Neutrophil (primary cell): ENCODE measurements around the gene CRAT.

Source experiments
- H3K27ac ChIP-seq: fragments of 200-600 bp; sonication (generic); 2 replicates; pipeline ENCODE4 v1.5.1; 2016; ENCODE audit warnings: mild to moderate bottlenecking, moderate library complexity
- H3K27me3 ChIP-seq: fragments of 200-600 bp; sonication (generic); 2 replicates; pipeline ENCODE4 v1.6.0; 2016; ENCODE audit warnings: mild to moderate bottlenecking
- H3K36me3 ChIP-seq: fragments of 200-600 bp; sonication (generic); 2 replicates; pipeline ENCODE4 v1.5.1; 2017
- H3K4me1 ChIP-seq, 2 experiments: fragments of 200-600 bp in 1 of 2; sonication (generic) in 1 of 2; 1 replicate in 1 of 2; 2 replicates in 1 of 2; pipeline versions ENCODE4 v1.5.1 to v1.6.1; 2013 to 2016; ENCODE audit warnings: low read depth in 1 of 2, low read length in 1 of 2, mild to moderate bottlenecking in 1 of 2, moderate library complexity in 1 of 2; ENCODE audit not compliant: control insufficient read depth in 1 of 2, insufficient read depth in 1 of 2
- H3K4me3 ChIP-seq, 2 experiments: fragments of 200-600 bp in 1 of 2; sonication (generic) in 1 of 2; 1 replicate in 1 of 2; 2 replicates in 1 of 2; pipeline ENCODE4 v1.5.1; 2013 to 2016; ENCODE audit warnings: low read depth in 1 of 2, low read length in 1 of 2, mild to moderate bottlenecking in 1 of 2, moderate library complexity in 1 of 2
- H3K9me3 ChIP-seq: fragments of 200-600 bp; sonication (generic); 2 replicates; pipeline ENCODE4 v1.5.1; 2016
- TF ChIP-seq, protein P1 (sequence below): fragments of 200-600 bp; sonication (generic); IDR thresholded peaks from 2 replicates; pipeline ENCODE4 v1.5.1; 2016; ENCODE audit warnings: antibody characterized with exemption

Gene CRAT

DNA sequence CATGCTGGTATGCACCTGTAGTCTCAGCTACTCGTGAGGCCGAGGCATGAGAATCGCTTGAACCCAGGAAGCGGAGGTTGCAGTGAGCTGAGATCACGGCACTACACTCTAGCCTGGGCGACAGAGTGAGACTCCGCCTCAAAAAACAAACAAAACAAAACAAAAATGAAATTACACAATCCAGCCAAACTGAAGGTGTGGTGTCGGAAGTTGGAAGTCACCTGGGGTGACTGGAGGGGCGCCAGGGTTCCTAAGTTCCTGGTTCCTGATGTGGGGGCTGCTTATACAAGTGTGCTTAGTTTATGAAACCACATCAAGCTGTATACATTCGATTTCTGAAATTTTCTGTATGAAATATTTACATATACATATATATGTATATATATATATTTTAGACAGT lies 33.4 kb downstream of the CRAT start:
- Histone ChIP-seq H3K9me3 (no peaks in the 10 kb centered on the region), H3K4me1 (peaks cover 18 to 21% of the 10 kb centered on the region in 2 experiments), H3K27me3 (no peaks in the 10 kb centered on the region), H3K27ac (no peak overlapping the region), H3K4me3 (no peak overlapping the region), H3K36me3 (no peaks in the 10 kb centered on the region)
- TF ChIP-seq, protein P1, sequence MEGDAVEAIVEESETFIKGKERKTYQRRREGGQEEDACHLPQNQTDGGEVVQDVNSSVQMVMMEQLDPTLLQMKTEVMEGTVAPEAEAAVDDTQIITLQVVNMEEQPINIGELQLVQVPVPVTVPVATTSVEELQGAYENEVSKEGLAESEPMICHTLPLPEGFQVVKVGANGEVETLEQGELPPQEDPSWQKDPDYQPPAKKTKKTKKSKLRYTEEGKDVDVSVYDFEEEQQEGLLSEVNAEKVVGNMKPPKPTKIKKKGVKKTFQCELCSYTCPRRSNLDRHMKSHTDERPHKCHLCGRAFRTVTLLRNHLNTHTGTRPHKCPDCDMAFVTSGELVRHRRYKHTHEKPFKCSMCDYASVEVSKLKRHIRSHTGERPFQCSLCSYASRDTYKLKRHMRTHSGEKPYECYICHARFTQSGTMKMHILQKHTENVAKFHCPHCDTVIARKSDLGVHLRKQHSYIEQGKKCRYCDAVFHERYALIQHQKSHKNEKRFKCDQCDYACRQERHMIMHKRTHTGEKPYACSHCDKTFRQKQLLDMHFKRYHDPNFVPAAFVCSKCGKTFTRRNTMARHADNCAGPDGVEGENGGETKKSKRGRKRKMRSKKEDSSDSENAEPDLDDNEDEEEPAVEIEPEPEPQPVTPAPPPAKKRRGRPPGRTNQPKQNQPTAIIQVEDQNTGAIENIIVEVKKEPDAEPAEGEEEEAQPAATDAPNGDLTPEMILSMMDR: no peak

DNA sequence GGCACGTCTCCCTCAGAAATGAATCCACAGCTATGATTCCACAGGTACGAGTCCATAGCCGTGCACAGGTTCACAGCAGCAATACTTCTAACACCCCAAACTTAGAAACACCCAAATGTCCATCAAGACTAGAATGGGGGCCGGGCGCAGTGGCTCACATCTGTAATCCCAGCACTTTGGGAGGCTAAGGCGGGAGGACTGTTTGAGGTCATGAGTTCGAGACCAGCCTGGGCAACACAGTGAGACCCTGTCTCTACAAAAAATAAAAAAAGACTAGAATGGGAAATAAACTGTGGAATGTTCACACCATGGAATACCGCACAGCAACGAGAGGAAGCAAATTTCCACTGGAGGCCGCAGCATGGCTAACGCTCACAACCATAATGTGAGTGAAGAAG lies 34.0 kb downstream of the CRAT start:
- H3K4me1 ChIP-seq: peaks cover 12 to 15% of the 10 kb centered on the region in 2 experiments
- H3K27me3 ChIP-seq: no peaks in the 10 kb centered on the region
- no peaks in the 10 kb centered on the region for H3K9me3 ChIP-seq
- H3K4me3 ChIP-seq: no peak overlapping the region
- peaks cover 6% of the 10 kb centered on the region for H3K36me3 ChIP-seq
- no peak overlapping the region for H3K27ac ChIP-seq
- TF ChIP-seq, protein P1: no peak

DNA sequence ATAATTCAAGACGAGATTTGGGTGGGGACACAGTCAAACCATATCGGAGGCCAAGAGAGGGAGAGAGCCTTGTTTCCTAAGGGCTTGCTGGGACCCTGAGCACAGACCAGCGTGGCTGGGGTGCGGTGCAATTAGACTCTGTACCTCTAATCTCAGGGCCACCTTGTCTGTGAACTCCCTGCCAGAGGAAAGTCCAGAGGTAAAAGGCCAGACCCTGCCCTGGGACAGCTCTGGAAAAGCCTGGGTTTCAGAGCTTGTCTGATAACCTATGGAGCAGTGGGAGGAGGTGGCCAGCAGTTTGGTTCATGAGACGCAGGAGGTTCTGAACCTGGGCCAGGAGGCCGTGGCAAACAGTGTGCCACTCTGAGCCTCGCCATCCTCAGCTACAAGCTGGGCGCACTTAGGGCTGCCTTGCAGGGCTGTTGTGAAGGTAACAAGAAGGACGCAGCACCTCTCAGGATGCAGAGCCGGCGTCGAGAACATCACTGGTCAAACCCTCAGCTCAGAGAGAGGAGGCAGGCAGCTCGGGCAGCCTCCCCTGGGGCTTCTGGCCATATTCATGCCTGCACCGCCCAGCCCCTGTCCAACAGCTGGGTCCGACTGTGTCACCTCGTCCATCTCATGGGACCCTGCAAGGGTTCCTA lies 34.5 kb downstream of the CRAT start:
- peaks cover 11% of the 10 kb centered on the region for H3K36me3 ChIP-seq
- no peaks in the 10 kb centered on the region for H3K9me3 ChIP-seq
- TF ChIP-seq, protein P1: no peak
- no peak overlapping the region for H3K27ac ChIP-seq
- H3K4me1 ChIP-seq: peaks cover 9 to 10% of the 10 kb centered on the region in 2 experiments
- no peaks in the 10 kb centered on the region for H3K27me3 ChIP-seq
- no peak overlapping the region for H3K4me3 ChIP-seq

DNA sequence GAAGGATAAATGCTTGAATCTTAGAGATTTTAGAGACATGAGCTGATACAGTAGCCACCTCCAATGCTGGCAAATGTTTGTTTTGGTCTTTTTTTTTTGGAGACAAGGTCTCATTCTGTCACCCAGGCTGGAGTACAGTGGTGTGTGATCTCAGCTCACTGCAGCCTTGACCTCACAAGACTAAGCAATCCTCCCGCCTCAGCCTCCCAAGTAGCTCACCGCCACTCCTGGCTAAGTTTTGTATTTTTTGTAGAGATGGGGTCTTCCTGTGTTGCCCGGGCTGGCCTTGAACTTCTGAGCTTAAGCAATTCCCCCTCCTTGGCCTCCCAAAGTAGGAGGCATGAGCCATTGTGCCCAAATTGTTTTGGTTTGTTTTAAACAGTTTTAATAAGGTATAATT lies 36.5 kb downstream of the CRAT start:
- peaks cover 0 to 2% of the 10 kb centered on the region in 2 experiments for H3K4me1 ChIP-seq
- H3K9me3 ChIP-seq: no peaks in the 10 kb centered on the region
- H3K4me3 ChIP-seq: no peak overlapping the region
- H3K27ac ChIP-seq: no peak overlapping the region
- H3K36me3 ChIP-seq: peaks cover 31% of the 10 kb centered on the region
- no peaks in the 10 kb centered on the region for H3K27me3 ChIP-seq
- TF ChIP-seq, protein P1: no peak

DNA sequence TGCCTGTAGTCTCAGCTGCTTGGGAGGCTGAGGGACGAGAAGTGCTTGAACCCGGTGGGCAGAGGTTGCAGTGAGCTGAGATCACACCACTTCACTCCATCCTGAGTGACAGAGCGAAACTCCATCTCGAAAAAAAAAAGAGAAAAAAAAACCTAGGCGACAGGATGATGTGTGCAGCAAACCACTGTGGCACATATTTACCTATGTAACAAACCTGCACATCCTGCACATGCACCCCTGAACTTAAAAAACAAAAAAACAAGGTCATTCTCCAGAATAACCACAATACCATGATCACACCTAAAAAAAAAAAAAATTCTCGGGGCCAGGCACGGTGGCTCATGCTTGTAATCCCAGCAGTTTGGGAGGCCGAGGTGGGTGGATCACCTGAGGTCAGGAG lies 37.2 kb downstream of the CRAT start:
- peaks cover 0 to 7% of the 10 kb centered on the region in 2 experiments for H3K4me1 ChIP-seq
- peaks cover 38% of the 10 kb centered on the region for H3K36me3 ChIP-seq
- H3K4me3 ChIP-seq: no peak overlapping the region
- H3K27me3 ChIP-seq: no peaks in the 10 kb centered on the region
- no peak overlapping the region for H3K27ac ChIP-seq
- TF ChIP-seq, protein P1: no peak
- H3K9me3 ChIP-seq: no peaks in the 10 kb centered on the region
